HepG2 (cell line): ENCODE results near the gene RNF40. TPM values are rescaled to one million over a fixed set of nuclear protein-coding genes. Genes with fewer than 3 reads are reported as not detected.

Source experiments
- ETV5 ChIP-seq: IDR thresholded peaks from 2 replicates; pipeline ENCODE4 v1.6.1; 2018; ENCODE audit warnings: missing biosample characterization, missing genetic modification reagents, inconsistent platforms, borderline replicate concordance
- GZF1 ChIP-seq: sonication (generic); formaldehyde crosslinking; IDR thresholded peaks from 2 replicates; pipeline ENCODE4 v1.5.1; 2020; ENCODE audit warnings: mild to moderate bottlenecking, missing genetic modification reagents
- MEIS1 ChIP-seq: sonication (generic); formaldehyde crosslinking; IDR thresholded peaks from 2 replicates; pipeline ENCODE4 v1.9.0; 2021; ENCODE audit warnings: mild to moderate bottlenecking, missing genetic modification reagents, moderate library complexity, borderline replicate concordance
- RFX3 ChIP-seq: IDR thresholded peaks from 2 replicates; pipeline ENCODE4 v1.6.1; 2016; ENCODE audit warnings: missing biosample characterization, missing genetic modification reagents
- TBL1XR1 ChIP-seq: fragments of 150-350 bp; IDR thresholded peaks from 2 replicates; pipeline ENCODE4 v1.6.1; 2014; ENCODE audit warnings: borderline replicate concordance, low read length; ENCODE audit not compliant: partially characterized antibody
- ZFY ChIP-seq: sonication (generic); formaldehyde crosslinking; IDR thresholded peaks from 2 replicates; pipeline ENCODE4 v1.4.0; 2020; ENCODE audit warnings: missing genetic modification reagents
- ZNF207 ChIP-seq: fragments of 450-650 bp; IDR thresholded peaks from 2 replicates; pipeline ENCODE4 v1.6.1; 2016; ENCODE audit warnings: antibody characterized with exemption, borderline replicate concordance
- ZNF367 ChIP-seq: sonication (generic); formaldehyde crosslinking; IDR thresholded peaks from 2 replicates; pipeline ENCODE4 v1.4.0; 2020; ENCODE audit warnings: missing genetic modification reagents, borderline replicate concordance
- ZSCAN31 ChIP-seq: sonication (generic); formaldehyde crosslinking; IDR thresholded peaks from 2 replicates; pipeline ENCODE4 v1.5.0; 2020; ENCODE audit warnings: low read depth, mild to moderate bottlenecking, missing genetic modification reagents
- polyA plus RNA-seq, 8 experiments: library from polyadenylated mRNA; depleted of rRNA in 3 of 8; stranded (reverse) in 7 of 8; unstranded in 1 of 8; fragments of >200 nt; fragmentation: Illumina TruSeq in 4 of 8; extraction: Trizol in 4 of 8; gene quantifications; 2 replicates each; pipeline versions ENCODE4 v1.2.1 to v1.2.3, GENCODE V29; 2011 to 2016; ENCODE audit warnings: low read depth in 4 of 8, missing spikeins in 1 of 8, mixed read lengths in 1 of 8; ENCODE audit not compliant: insufficient read depth in 1 of 8
- total RNA-seq, 5 experiments: library from RNA; depleted of rRNA; stranded (reverse); fragments of >200 nt; fragmentation: Illumina TruSeq; extraction: Trizol; gene quantifications; 2 replicates each; pipeline ENCODE4 v1.2.3, GENCODE V29; 2016; ENCODE audit warnings: low read depth in 1 of 5
- TF ChIP-seq, protein P1 (sequence below): sonication (generic); formaldehyde crosslinking; IDR thresholded peaks from 2 replicates; pipeline ENCODE4 v1.5.1; 2020; ENCODE audit warnings: mild to moderate bottlenecking, missing genetic modification reagents, borderline replicate concordance
- TF ChIP-seq, protein P2 (sequence below): sonication (generic); formaldehyde crosslinking; IDR thresholded peaks from 2 replicates; pipeline ENCODE4 v1.4.0; 2020; ENCODE audit warnings: missing genetic modification reagents
- TF ChIP-seq, protein P3 (sequence below): sonication (generic); formaldehyde crosslinking; IDR thresholded peaks from 2 replicates; pipeline ENCODE4 v1.9.0; 2021; ENCODE audit warnings: missing genetic modification reagents, mild to moderate bottlenecking, borderline replicate concordance
- TF ChIP-seq, protein P4 (sequence below), 2 experiments: sonication (generic) in 1 of 2; formaldehyde crosslinking in 1 of 2; IDR thresholded peaks; 2 replicates each; pipeline versions ENCODE4 v1.4.0 to v1.6.1; 2016 to 2020; ENCODE audit warnings: borderline replicate concordance in 1 of 2, low read depth in 1 of 2, mild to moderate bottlenecking in 1 of 2, missing genetic modification reagents in 1 of 2

RNF40 gene
- total and polyA plus RNA-seq, 2 of the 13 experiments (the other 11 are each of a cell fraction or from before 2014, with no cell fraction given): 84.0 to 85.6 TPM

DNA sequence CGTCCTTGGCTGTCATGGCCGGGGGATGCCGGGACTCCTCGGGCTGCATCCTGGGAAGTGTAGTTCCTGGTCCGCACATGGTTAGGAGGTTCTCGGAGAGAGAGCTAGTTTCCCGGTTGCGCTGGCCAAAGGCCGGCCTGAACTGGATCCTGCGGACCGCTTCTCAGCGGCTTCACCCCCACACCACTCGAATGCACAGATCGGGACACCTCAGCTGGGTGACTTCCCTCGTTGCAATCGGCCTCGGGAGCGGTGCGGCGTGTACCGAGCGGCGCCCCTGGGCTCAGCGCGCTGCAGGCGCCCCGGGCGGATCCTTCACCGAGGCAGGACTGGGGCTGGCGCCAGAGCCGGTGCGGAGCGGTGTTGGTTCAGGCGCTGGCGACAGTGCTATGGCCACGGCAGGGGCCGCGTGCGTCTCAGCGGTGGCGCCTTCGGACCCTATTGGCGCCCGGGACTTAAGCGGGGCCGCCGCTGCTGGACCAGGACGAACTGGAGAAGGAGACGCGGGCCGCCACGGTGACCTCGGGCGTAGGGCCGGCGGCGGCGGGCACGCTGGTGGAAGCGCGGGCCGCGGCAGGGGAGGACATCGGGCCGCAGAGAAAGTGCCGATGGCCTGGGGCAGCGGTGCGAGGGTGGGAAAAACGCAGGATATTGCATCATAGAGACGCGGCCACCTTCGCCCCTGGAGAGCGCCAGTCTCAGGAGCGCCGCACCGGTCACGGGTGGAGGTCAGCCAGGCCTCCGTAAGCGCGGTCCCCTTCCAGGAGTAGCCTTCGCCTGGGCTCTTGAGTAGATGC lies 13.5 kb downstream of the RNF40 start (continued):
- TF ChIP-seq ZSCAN31 (CRISPR knock-in tag) (peak; percentile 98), MEIS1 (CRISPR knock-in tag) (peak; percentile 87), TBL1XR1 (peak; percentile 35), ZNF207 (no peak), ZFY (CRISPR knock-in tag) (peak; percentile 96), ETV5 (CRISPR knock-in tag) (peak; percentile 62), ZNF367 (CRISPR knock-in tag) (no peak), GZF1 (CRISPR knock-in tag) (0 out of 2 replicates have a peak, but pooled peaks have one; percentile 22), RFX3 (CRISPR knock-in tag) (no peak)
- TF ChIP-seq, protein P1, sequence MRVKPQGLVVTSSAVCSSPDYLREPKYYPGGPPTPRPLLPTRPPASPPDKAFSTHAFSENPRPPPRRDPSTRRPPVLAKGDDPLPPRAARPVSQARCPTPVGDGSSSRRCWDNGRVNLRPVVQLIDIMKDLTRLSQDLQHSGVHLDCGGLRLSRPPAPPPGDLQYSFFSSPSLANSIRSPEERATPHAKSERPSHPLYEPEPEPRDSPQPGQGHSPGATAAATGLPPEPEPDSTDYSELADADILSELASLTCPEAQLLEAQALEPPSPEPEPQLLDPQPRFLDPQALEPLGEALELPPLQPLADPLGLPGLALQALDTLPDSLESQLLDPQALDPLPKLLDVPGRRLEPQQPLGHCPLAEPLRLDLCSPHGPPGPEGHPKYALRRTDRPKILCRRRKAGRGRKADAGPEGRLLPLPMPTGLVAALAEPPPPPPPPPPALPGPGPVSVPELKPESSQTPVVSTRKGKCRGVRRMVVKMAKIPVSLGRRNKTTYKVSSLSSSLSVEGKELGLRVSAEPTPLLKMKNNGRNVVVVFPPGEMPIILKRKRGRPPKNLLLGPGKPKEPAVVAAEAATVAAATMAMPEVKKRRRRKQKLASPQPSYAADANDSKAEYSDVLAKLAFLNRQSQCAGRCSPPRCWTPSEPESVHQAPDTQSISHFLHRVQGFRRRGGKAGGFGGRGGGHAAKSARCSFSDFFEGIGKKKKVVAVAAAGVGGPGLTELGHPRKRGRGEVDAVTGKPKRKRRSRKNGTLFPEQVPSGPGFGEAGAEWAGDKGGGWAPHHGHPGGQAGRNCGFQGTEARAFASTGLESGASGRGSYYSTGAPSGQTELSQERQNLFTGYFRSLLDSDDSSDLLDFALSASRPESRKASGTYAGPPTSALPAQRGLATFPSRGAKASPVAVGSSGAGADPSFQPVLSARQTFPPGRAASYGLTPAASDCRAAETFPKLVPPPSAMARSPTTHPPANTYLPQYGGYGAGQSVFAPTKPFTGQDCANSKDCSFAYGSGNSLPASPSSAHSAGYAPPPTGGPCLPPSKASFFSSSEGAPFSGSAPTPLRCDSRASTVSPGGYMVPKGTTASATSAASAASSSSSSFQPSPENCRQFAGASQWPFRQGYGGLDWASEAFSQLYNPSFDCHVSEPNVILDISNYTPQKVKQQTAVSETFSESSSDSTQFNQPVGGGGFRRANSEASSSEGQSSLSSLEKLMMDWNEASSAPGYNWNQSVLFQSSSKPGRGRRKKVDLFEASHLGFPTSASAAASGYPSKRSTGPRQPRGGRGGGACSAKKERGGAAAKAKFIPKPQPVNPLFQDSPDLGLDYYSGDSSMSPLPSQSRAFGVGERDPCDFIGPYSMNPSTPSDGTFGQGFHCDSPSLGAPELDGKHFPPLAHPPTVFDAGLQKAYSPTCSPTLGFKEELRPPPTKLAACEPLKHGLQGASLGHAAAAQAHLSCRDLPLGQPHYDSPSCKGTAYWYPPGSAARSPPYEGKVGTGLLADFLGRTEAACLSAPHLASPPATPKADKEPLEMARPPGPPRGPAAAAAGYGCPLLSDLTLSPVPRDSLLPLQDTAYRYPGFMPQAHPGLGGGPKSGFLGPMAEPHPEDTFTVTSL (CRISPR knock-in tag): no peak; the same call in 1 of the 2 replicates
- TF ChIP-seq, protein P2, sequence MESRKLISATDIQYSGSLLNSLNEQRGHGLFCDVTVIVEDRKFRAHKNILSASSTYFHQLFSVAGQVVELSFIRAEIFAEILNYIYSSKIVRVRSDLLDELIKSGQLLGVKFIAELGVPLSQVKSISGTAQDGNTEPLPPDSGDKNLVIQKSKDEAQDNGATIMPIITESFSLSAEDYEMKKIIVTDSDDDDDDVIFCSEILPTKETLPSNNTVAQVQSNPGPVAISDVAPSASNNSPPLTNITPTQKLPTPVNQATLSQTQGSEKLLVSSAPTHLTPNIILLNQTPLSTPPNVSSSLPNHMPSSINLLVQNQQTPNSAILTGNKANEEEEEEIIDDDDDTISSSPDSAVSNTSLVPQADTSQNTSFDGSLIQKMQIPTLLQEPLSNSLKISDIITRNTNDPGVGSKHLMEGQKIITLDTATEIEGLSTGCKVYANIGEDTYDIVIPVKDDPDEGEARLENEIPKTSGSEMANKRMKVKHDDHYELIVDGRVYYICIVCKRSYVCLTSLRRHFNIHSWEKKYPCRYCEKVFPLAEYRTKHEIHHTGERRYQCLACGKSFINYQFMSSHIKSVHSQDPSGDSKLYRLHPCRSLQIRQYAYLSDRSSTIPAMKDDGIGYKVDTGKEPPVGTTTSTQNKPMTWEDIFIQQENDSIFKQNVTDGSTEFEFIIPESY (CRISPR knock-in tag): peak; percentile 25; the same call in 1 of the 2 replicates
- TF ChIP-seq, protein P3, sequence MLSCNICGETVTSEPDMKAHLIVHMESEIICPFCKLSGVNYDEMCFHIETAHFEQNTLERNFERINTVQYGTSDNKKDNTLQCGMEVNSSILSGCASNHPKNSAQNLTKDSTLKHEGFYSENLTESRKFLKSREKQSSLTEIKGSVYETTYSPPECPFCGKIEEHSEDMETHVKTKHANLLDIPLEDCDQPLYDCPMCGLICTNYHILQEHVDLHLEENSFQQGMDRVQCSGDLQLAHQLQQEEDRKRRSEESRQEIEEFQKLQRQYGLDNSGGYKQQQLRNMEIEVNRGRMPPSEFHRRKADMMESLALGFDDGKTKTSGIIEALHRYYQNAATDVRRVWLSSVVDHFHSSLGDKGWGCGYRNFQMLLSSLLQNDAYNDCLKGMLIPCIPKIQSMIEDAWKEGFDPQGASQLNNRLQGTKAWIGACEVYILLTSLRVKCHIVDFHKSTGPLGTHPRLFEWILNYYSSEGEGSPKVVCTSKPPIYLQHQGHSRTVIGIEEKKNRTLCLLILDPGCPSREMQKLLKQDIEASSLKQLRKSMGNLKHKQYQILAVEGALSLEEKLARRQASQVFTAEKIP: no peak
- TF ChIP-seq, protein P4, sequence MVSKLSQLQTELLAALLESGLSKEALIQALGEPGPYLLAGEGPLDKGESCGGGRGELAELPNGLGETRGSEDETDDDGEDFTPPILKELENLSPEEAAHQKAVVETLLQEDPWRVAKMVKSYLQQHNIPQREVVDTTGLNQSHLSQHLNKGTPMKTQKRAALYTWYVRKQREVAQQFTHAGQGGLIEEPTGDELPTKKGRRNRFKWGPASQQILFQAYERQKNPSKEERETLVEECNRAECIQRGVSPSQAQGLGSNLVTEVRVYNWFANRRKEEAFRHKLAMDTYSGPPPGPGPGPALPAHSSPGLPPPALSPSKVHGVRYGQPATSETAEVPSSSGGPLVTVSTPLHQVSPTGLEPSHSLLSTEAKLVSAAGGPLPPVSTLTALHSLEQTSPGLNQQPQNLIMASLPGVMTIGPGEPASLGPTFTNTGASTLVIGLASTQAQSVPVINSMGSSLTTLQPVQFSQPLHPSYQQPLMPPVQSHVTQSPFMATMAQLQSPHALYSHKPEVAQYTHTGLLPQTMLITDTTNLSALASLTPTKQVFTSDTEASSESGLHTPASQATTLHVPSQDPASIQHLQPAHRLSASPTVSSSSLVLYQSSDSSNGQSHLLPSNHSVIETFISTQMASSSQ (IDR thresholded peaks at IDR 0.05; ENCODE audit: low read depth): no peak
- TF ChIP-seq, protein P4 (CRISPR knock-in tag; IDR thresholded peaks at IDR 0.05; ENCODE audit: borderline replicate concordance): peak; percentile 43
